Activated CD4-positive, alpha-beta T cell treated with anti-CD3 and anti-CD28 coated beads for 24 hours (primary cell): Measurements from ENCODE around the gene YTHDF1.

Source experiments
- DNase-seq, 2 donors: peaks; one replicate each; pipeline ENCODE4 v3.0.0-alpha.2; 2020; ENCODE audit warnings: low read depth in 2 of 2

The YTHDF1 gene

DNA sequence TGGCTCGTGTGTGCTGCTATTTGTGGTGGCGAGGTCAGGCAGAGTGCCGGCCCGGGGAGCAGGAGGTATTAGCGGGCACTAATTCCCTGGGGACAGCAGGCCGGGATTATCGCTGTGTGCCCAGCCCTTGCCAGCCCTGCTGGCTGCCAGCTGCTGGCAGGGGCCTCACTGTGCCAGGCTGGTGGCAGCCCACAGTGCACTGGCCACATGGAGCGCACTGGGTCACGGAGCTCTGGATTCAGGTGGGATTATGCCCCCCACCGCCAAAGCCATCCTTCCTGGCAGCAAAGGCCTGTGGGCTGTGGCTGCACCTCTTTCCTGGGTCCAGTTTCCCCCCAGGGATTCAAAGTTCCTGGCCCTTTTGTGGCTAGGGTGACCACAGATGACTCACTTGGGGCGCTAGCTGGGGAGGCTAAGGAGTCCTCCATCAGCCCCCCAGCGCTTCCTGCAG, 59.7 kb downstream of the YTHDF1 start:
- no peak for DNase-seq

DNA sequence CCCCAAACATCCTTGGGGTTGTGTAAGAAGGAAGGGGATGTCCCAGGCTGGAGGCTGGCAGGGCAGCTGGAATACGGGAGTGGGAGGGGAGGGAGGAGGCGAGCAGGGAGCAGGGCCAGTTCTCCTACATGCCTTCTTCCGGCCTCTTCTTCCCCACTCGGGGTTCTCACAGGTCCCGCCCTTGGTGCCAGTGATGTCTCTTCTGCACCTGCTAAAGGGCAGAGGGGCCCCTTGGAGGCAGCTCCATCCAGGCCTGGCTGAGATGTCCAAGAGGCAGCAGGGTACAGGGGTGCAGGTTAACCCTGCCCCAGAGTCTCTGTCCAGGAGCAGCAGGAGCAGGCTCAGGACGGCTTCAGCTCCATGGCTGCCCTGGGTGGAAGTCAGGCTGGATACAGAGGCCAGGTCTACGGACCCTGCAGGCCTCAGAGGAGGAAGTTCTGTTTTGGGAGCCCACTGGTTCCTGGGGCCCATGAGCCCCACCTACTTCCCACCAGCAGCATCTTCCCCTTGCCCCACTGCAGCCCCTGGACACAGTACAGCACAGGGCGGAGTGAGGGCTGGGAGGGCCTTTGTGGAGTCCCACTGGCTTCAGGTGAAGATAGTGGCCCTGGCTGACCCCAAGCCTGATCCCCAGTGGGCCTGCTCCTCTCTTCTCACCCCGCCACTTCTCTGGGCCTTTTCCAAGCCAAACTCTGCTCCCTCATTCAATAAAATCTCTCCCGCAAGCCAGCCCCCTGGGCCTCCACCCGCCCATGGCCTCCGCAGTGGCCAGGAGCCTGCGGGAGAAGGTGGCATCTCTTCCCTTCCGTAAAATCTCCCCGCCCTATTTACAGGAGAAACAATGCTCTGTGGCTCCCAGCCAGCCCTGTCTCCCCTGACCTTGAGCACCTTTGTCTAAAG, 60.4 kb downstream of the YTHDF1 start:
- no peak for DNase-seq

- DNase-seq = no peak
Observed at GRCh38 chr20:63154395-63154794, 61.5 kb downstream of the YTHDF1 start.

- DNase-seq = no peak
Observed at GRCh38 chr20:63153254-63154221, 62.4 kb downstream of the YTHDF1 start.

DNA sequence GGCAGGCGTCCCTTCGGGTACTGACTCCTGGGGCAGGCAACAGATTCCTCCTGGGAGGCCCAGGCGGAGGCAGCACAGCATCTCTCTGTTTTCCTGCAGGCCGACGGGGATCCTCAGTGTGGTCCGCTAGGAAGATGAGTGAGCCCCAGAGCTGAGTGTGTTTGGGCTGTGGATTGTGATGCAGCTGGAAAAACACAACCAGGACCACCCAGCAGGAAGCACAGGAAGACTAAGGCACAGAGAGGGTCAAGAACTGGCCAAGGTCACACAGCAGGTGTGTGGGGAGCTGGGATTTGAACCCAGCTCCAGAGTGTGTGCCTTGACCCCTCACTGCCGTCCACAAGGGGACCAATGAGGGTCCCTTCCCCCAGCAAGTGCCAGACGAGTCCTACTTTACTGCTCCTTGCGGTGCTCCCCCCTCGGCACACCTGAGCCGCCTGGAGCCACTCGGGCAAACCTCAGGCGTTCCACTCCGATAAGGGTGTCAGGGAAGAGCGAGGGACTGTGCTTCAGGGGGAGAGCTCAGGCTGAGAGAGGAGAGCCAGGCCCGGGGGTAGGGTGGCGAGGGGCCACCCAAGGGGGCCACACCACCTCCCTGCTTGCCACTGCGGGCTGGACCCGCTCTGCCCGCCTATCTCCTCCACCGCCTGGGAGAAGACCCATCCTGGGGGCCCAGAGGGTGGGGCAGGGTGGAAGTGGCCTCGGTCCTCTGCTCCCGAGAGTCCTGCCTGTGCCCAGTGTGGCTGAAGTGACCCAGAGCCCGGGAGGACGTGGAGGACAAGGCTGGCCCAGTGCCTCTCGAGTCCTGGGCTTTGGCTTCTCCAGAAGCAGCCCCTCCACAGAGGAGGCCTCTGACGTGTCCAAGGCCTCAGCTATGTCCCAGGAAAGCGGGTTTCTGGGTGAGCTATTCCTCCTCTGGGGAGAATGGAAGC, 63.3 kb downstream of the YTHDF1 start:
- no peak for DNase-seq

DNA sequence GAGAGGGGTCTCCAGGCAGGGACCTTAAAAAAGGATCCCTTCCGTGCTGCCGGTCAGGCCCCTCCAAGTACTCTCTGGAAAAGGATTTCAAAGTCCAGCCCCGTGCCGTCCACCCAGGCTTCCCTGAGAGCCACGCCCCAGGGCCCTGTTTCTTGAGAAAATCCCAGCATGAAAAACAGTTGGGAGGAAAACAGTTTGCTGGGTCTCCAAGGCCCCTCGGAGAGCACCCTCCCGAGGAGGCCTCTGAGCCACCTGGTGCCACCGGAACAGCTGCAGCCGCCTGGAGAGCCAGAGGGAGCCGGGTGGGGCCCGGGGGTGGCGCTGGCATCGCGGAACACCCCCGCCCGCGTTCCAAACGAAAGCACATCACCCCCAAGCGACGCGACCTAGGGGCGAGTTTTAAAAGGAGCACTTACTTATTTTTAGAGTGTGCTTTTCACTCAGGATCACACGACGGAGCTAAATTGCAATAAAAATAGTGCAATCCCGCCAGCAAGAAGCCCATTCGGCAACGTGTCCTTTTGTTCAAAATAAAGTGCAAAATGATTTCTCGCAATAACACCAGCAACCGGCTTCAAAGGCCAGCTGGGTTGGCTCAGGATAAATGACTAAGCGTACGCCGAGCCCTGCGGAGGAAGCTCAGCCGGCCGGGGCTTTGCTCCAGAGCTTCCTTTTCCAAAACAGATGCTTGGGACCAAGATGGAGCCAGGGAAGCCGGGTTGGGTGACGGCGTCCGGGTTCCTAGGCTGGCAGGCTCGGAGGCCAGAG, 64.2 kb downstream of the YTHDF1 start:
- DNase-seq = no peak

DNA sequence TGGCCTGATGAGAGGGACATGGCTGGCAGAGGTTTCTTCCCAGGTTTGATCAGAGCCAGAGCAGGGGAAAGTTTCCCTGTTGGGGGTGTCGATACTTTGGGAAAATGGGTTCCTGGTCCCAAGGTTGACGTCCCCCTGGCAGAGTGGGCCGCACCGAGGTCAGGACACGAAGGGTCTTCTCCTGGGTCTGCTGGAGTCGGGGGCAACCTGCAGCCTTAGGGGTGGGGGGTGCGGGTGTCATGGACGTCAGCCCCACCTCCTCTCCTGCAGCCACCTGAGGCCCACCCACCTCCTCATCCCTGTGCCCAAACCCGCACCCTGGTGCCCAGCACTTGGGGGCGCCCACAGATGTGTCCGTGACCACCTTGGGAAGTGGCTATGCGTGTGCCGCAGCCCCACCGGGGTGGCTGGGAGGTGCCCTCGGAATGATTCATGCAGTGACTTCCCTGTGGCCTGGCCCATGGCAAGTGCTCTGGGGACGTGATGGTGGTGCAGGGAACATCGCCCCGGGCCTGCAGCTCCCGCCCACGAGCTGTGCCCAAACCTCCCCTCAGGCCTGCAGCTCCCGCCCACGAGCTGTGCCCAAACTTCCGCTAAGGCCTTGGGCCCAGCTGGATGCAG, 64.9 kb downstream of the YTHDF1 start:
- DNase-seq = no peak

DNA sequence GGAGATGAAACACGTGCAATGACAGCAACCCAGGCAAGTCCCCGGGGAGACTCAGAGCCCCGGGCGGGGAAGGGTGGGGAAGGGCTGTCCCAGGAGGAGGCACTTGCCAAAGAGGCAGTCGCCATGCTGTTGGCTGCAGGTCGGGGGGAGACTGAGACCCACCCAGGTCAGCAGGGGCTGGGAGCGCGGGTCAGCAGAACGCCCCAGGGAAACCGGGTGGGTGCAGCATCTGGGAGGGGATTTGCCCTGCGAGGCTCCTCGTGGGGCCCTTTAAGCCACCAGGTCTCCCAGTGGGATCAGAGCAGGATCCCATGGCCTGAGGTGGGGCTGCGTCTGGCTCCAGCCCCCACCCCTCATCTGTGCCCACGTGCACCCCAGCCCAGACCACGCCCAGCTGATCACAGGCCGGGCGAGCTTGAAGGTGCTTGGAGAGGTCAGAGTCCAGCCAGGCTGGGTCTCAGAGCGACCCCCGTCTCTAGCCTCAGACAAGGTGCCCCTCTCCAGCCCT, 65.5 kb downstream of the YTHDF1 start:
- no peak for DNase-seq

GRCh38 chr20:63149531-63150192, 66.3 kb downstream of the YTHDF1 start:
- no peak for DNase-seq

DNA sequence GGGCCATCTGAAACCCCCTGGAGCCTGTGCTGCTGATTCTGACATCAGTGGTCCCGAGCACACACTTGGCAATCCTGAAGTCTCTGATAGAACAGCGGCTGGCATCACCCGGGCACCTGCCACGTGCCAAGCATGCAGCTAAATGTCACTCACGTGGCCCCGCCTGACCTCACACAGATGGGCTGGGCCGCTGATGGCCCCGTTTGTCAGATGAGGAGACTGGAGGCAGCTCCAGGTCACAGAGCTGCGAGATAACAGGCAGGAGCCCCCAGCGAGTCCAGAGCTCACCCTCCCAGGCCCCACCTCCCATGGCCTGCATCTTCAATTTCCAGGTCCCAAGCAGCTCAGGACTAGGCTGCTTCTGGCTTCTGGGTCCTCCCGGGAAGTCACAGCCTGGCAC, 67.2 kb downstream of the YTHDF1 start:
- DNase-seq = no peak

GRCh38 chr20:63147532-63147931, 68.4 kb downstream of the YTHDF1 start:
- DNase-seq = no peak
